Spleen (tissue), 13 donors: ENCODE results near the gene CMTM6. TPM values are rescaled to one million over a fixed set of nuclear protein-coding genes. Genes with fewer than 3 reads are reported as not detected.

ENCODE experiments used
- DNase-seq: peaks from one replicate; pipeline ENCODE4 v3.0.0-alpha.2; 2020
- H3K27ac ChIP-seq, 8 donors: fragments of 200-600 bp; sonication (generic) in 7 of 8; 1 replicate in 4 of 8; 2 replicates in 4 of 8; pipeline versions ENCODE4 v1.5.0 to v1.8.0; 2016 to 2021; ENCODE audit warnings: inconsistent platforms in 4 of 8, mild to moderate bottlenecking in 4 of 8, moderate library complexity in 1 of 8
- H3K27me3 ChIP-seq, 7 donors: fragments of 200-600 bp; sonication (generic) in 6 of 7; replicated peaks in 1 of 7; 1 replicate in 4 of 7; 2 replicates in 3 of 7; pipeline versions ENCODE4 v1.5.0 to v1.8.0; 2016 to 2021; ENCODE audit warnings: inconsistent platforms in 3 of 7, mild to moderate bottlenecking in 1 of 7
- H3K36me3 ChIP-seq, 6 donors: fragments of 200-600 bp; sonication (generic) in 5 of 6; 1 replicate in 4 of 6; 2 replicates in 2 of 6; pipeline versions ENCODE4 v1.5.0 to v1.8.0; 2016 to 2021; ENCODE audit warnings: inconsistent platforms in 2 of 6
- H3K4me1 ChIP-seq, 6 donors: fragments of 200-600 bp; sonication (generic) in 5 of 6; 1 replicate in 3 of 6; 2 replicates in 3 of 6; pipeline versions ENCODE4 v1.5.0 to v1.8.0; 2016 to 2021; ENCODE audit warnings: inconsistent platforms in 3 of 6
- H3K4me3 ChIP-seq, 8 donors: fragments of 200-600 bp; sonication (generic) in 7 of 8; 1 replicate in 4 of 8; 2 replicates in 4 of 8; pipeline versions ENCODE4 v1.5.0 to v1.8.0; 2016 to 2021; ENCODE audit warnings: inconsistent platforms in 4 of 8, mild to moderate bottlenecking in 4 of 8, moderate library complexity in 2 of 8
- H3K9me3 ChIP-seq, 8 donors: fragments of 200-600 bp; sonication (generic) in 7 of 8; 1 replicate in 4 of 8; 2 replicates in 4 of 8; pipeline versions ENCODE4 v1.5.0 to v1.8.0; 2016 to 2021; ENCODE audit warnings: inconsistent platforms in 4 of 8
- CTCF ChIP-seq, 11 experiments: fragments of 200-600 bp in 7 of 11; fragments of 450-650 bp in 4 of 11; sonication (generic) in 4 of 11; IDR thresholded peaks in 8 of 11; conservative IDR thresholded peaks in 3 of 11; 1 replicate in 7 of 11; 2 replicates in 4 of 11; pipeline versions ENCODE4 v1.4.0 to v1.8.0; 2016 to 2021; ENCODE audit warnings: antibody characterized with exemption in 11 of 11, inconsistent platforms in 4 of 11, mild to moderate bottlenecking in 1 of 11
- POLR2A ChIP-seq, 3 donors: fragments of 450-650 bp; IDR thresholded peaks; one replicate each; pipeline ENCODE4 v1.5.1; 2017; ENCODE audit warnings: antibody characterized with exemption in 3 of 3, mild to moderate bottlenecking in 1 of 3
- POLR2AphosphoS5 ChIP-seq, 3 donors: sonication (generic); formaldehyde crosslinking; IDR thresholded peaks; one replicate each; pipeline ENCODE4 v1.5.1; 2017; ENCODE audit warnings: antibody characterized with exemption in 3 of 3
- WGBS, 5 donors: extraction: QIAGEN DNeasy Blood & Tissue Kit in 3 of 5; methylation state at CpG; one replicate each; pipeline versions ENCODE4 v1.1.5 to v1.1.7; 2013 to 2018; 5-methylcytosine and 5-hydroxymethylcytosine counted together
- intact Hi-C: fragments of 100-400 bp; cut with DNase I; formaldehyde crosslinking; loops from one replicate; pipeline ENCODE4 v1.15.0; 2023; ENCODE audit warnings: low total_unique reads
- long read RNA-seq, 2 donors: transcript quantifications; one replicate each; lab custom pipeline, GENCODE V29; 2026
- polyA plus RNA-seq, 3 donors: library from polyadenylated mRNA; stranded (reverse); fragments of 200-250 nt; gene quantifications; one replicate each; pipeline ENCODE4 v1.2.1, GENCODE V29; 2013
- total RNA-seq, 7 donors: library from RNA; depleted of rRNA in 3 of 7; stranded (reverse); fragments of >200 nt in 3 of 7; fragmentation: NEBNext Ultra II Directional in 4 of 7; extraction: Animal tissue kit (Norgen Biotek cat#: 25700) in 4 of 7; gene quantifications; one replicate each; pipeline versions ENCODE4 v1.1.0 to v1.2.1, GENCODE V29; 2016 to 2021
- donor health status: healthy with polysubstance abuse.
- donor health status: DM: no; HTN: no; CAD: no; lungs with moderate emphysema.
- donor health status: DM: no; HTN: no; CAD: no.
- donor health status: Bipolar disorder and iron deficiency.
- donor health status: healthy.
- donor health status: DM: no; HTN: no; CAD: no.
- donor health status: DM: yes; HTN: yes; CAD: no.

Gene CMTM6
- total RNA-seq (100 to 1,000 TPM in 2 of 7 donors, 10 to 100 TPM in 5; 73.2 to 116 (median 82.0) TPM), polyA plus RNA-seq (10 to 100 TPM; 26.6 to 31.8 (median 26.9) TPM)
- long read RNA-seq, donor 1, transcript CMTM6-201 (4 exons, 3,863 nt), result major isoform, 41 of 44 reads
- long read RNA-seq, donor 1, partial matches to known transcripts, result 0 of 44 reads
- long read RNA-seq, donor 1, other reads (novel, unspliced or antisense), result 0 of 44 reads
- long read RNA-seq, donor 2, transcript CMTM6-201 (4 exons, 3,863 nt), result major isoform, 25 of 25 reads
- long read RNA-seq, donor 2, partial matches to known transcripts, result 0 of 25 reads
- long read RNA-seq, donor 2, other reads (novel, unspliced or antisense), result 0 of 25 reads

GRCh38 chr3:32502118-32502945 lies at the start of gene CMTM6:
Gene CMTM6 (minus strand): TSS chr3:32502852. CDS start chr3:32502745, 107 bp downstream.
- H3K27me3 ChIP-seq, result no peaks in the 10 kb centered on the region
- 0% methylated on average over 46 to 61 of the region's 61 CpGs for WGBS, 5 donors
- peaks cover 8 to 54% (median 49%) of the 10 kb centered on the region in 6 donors for H3K4me1 ChIP-seq
- H3K4me3 ChIP-seq, result peak within 1 kb of the TSS; percentile 65 to 98 (median 87)
- H3K36me3 ChIP-seq, result peaks cover 0 to 4% (median 0%) of the 10 kb centered on the region in 6 donors
- no peaks in the 10 kb centered on the region for H3K9me3 ChIP-seq
- intact Hi-C loops, result no loop called here
- peak; percentile 96 for DNase-seq
- H3K27ac ChIP-seq, result peak within 1 kb of the TSS; percentile 90 to 100 (median 99)
- TF ChIP-seq CTCF (IDR thresholded peaks at IDR 0.05 in 8 of 11, conservative IDR thresholded peaks at IDR 0.05 in 3 of 11) (peak in 2 of 11 experiments; percentile 7 to 19), POLR2A (IDR thresholded peaks at IDR 0.05) (peak in 1 of 3 donors; percentile 45), POLR2AphosphoS5 (IDR thresholded peaks at IDR 0.05) (peak; percentile 72 to 92 (median 85))

GRCh38 chr3:32552013-32552412 lies 49.4 kb upstream of the CMTM6 start:
- WGBS, 5 donors, result 96 to 100% (median 99%) methylated on average over 1 of the region's 1 CpG
- no peaks in the 10 kb centered on the region for H3K36me3 ChIP-seq
- intact Hi-C loops, result no loop called here
- peaks cover 16 to 74% (median 51%) of the 10 kb centered on the region in 6 donors for H3K4me1 ChIP-seq
- H3K9me3 ChIP-seq, result no peaks in the 10 kb centered on the region
- TF ChIP-seq POLR2A (IDR thresholded peaks at IDR 0.05), result no peak
- no peak for TF ChIP-seq POLR2AphosphoS5 (IDR thresholded peaks at IDR 0.05)
- TF ChIP-seq CTCF (IDR thresholded peaks at IDR 0.05 in 8 of 11, conservative IDR thresholded peaks at IDR 0.05 in 3 of 11), result no peak
- no peak overlapping the region for H3K4me3 ChIP-seq
- no peaks in the 10 kb centered on the region for H3K27me3 ChIP-seq
- DNase-seq, result no peak
- H3K27ac ChIP-seq, result no peak overlapping the region

GRCh38 chr3:32551496-32551895 lies 48.8 kb upstream of the CMTM6 start:
- Histone ChIP-seq H3K27ac (peak overlapping the region in 2 of 8 donors; percentile 3 to 13), H3K4me1 (peaks cover 16 to 69% (median 50%) of the 10 kb centered on the region in 6 donors), H3K9me3 (no peaks in the 10 kb centered on the region), H3K27me3 (no peaks in the 10 kb centered on the region), H3K4me3 (no peak overlapping the region), H3K36me3 (no peaks in the 10 kb centered on the region)
- no peak for DNase-seq
- TF ChIP-seq CTCF (IDR thresholded peaks at IDR 0.05 in 8 of 11, conservative IDR thresholded peaks at IDR 0.05 in 3 of 11), result no peak
- TF ChIP-seq POLR2A (IDR thresholded peaks at IDR 0.05), result no peak
- TF ChIP-seq POLR2AphosphoS5 (IDR thresholded peaks at IDR 0.05), result no peak
- intact Hi-C loops, result no loop called here

- H3K4me3 ChIP-seq, result no peak overlapping the region
- WGBS, 5 donors, result 73 to 80% (median 75%) methylated on average over 2 of the region's 2 CpGs
- peaks cover 16 to 64% (median 47%) of the 10 kb centered on the region in 6 donors for H3K4me1 ChIP-seq
- no peak for TF ChIP-seq CTCF (IDR thresholded peaks at IDR 0.05 in 8 of 11, conservative IDR thresholded peaks at IDR 0.05 in 3 of 11)
- TF ChIP-seq POLR2AphosphoS5 (IDR thresholded peaks at IDR 0.05), result no peak
- TF ChIP-seq POLR2A (IDR thresholded peaks at IDR 0.05), result no peak
- H3K27me3 ChIP-seq, result no peaks in the 10 kb centered on the region
- intact Hi-C loops, result no loop called here
- no peak for DNase-seq
- peaks cover 0 to 3% (median under 1%) of the 10 kb centered on the region in 6 donors for H3K36me3 ChIP-seq
- peak overlapping the region in 2 of 8 donors; percentile 3 to 13 for H3K27ac ChIP-seq
- no peaks in the 10 kb centered on the region for H3K9me3 ChIP-seq
These were observed 48.4 kb upstream of the CMTM6 start for GRCh38 chr3:32551087-32551486.
